Dendritic cell treated with granulocyte-macrophage colony-stimulating factor and Interleukin-4, amounts not matched to agents 40 ng/mL and 50 ng/mL, for 4 days (primary cell): ENCODE measurements around the gene MYZAP.

Experiments
- H3K27ac Mint-ChIP-seq: one replicate; pipeline ENCODE4 v1.8.0; 2022; ENCODE audit warnings: mild to moderate bottlenecking, mixed read lengths
- H3K27me3 Mint-ChIP-seq: one replicate; pipeline ENCODE4 v1.8.0; 2022; ENCODE audit warnings: mild to moderate bottlenecking, mixed read lengths
- H3K36me3 Mint-ChIP-seq: one replicate; pipeline ENCODE4 v1.8.0; 2022; ENCODE audit warnings: low read depth, mixed read lengths
- H3K4me1 Mint-ChIP-seq: one replicate; pipeline ENCODE4 v1.8.0; 2022; ENCODE audit warnings: low read depth, mixed read lengths
- H3K4me3 Mint-ChIP-seq: one replicate; pipeline ENCODE4 v1.8.0; 2022; ENCODE audit warnings: mild to moderate bottlenecking, moderate library complexity, mixed read lengths
- H3K9me3 Mint-ChIP-seq: one replicate; pipeline ENCODE4 v1.8.0; 2022; ENCODE audit warnings: mixed read lengths
- intact Hi-C: fragments of 100-400 bp; cut with micrococcal nuclease; formaldehyde crosslinking; loops from one replicate; pipeline ENCODE4 v1.15.0; 2022

MYZAP gene

DNA sequence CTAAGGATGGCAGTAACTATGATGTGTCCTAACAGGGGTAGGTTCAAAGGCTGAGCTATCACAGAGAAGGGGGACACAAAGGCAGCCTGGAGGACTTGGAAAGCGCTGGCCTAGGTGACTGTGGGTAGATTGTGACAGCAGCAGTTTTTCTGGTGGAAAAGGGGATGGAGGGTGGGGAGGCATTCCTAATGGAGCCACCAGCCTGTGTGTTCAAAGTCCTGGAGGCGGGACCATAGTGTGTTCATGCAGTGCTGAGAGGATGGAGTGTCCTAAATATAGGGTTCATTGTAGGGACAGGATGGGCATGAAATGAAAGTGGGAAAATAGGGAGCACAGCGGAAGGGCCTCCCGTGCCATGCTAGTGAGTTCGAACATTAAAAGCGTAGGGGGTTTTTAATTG lies 63.3 kb downstream of the MYZAP start:
- no peak overlapping the region for H3K27ac Mint-ChIP-seq

DNA sequence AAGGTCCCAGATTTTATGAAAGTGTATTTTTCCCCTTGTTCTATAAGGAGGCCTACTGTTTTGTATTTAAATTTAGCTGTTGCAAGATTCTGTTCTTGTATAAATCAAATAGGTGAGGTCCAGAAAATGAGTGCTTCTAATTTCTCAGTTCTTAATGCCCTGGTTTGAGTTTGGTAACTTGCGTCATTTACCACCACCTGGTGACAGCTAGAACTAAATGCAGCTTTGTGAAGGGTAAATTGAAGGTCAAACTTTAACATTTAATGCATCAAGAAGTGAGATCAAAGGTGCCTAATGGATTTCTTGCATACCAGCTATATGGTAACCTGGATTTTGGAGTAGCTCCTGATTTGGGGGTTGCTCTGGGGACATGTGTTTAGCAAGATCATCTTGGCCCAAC lies 64.1 kb downstream of the MYZAP start:
- Mint-ChIP-seq H3K27me3 (peaks cover 2% of the 10 kb centered on the region), H3K27ac (no peak overlapping the region), H3K4me3 (no peak overlapping the region), H3K9me3 (no peaks in the 10 kb centered on the region), H3K36me3 (peaks cover 11% of the 10 kb centered on the region), H3K4me1 (no peaks in the 10 kb centered on the region)
- intact Hi-C loops = loop anchor here (10.0 kb wide), 1 partner anchor 59 kb away; no protein-coding TSS in a partner anchor

More for the DNA sequence above, 63.3 kb downstream of the MYZAP start:
- Mint-ChIP-seq H3K9me3 (no peaks in the 10 kb centered on the region), H3K27me3 (peaks cover 2% of the 10 kb centered on the region), H3K36me3 (peaks cover 11% of the 10 kb centered on the region), H3K4me1 (no peaks in the 10 kb centered on the region), H3K4me3 (no peak overlapping the region)
- intact Hi-C loops = loop anchor here (10.0 kb wide), 1 partner anchor 60 kb away; no protein-coding TSS in a partner anchor

DNA sequence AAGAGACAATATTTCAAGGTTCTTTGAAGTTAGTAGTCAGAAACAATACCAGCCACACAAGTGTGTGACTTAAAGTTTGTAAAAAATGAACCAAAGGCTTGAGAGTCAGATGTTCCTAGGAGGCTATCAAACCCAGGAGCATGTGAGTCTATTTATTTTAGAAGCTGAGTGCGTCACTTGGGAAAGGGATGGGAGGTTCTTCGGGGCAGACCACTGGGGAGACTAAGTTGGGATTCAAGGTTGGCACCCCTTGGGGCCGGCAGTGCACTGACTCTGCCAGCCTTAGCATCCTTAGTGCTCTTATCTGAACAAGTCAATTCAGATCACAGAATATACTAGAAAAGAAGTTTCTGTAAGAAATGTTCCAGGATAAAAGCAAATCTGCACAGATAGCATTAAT lies 64.7 kb downstream of the MYZAP start:
- peaks cover 2% of the 10 kb centered on the region for H3K27me3 Mint-ChIP-seq
- no peak overlapping the region for H3K4me3 Mint-ChIP-seq
- intact Hi-C loops = loop anchor here (10.0 kb wide), 1 partner anchor 58 kb away; no protein-coding TSS in a partner anchor
- H3K27ac Mint-ChIP-seq = no peak overlapping the region
- H3K9me3 Mint-ChIP-seq = no peaks in the 10 kb centered on the region
- no peaks in the 10 kb centered on the region for H3K4me1 Mint-ChIP-seq
- peaks cover 15% of the 10 kb centered on the region for H3K36me3 Mint-ChIP-seq

DNA sequence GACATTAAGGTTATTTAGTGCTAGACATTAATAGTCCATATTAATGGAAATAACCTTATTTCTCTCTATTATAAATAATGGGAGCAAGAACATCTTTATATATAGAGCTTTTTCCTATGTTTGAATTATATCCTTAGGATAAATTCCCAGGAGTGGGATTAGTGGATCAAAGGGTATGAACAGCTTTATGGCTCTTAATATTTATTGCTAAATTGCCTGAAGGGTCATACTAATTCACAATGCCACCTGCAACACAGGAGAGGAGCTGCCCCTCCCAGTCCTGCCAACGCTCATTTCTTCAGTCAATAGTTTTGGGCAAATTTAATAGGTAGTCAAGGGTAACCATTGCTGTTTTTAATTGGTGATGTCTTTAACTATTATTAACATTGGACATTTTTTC lies 65.9 kb downstream of the MYZAP start:
- no peaks in the 10 kb centered on the region for H3K4me1 Mint-ChIP-seq
- H3K27ac Mint-ChIP-seq = no peak overlapping the region
- H3K36me3 Mint-ChIP-seq = peaks cover 21% of the 10 kb centered on the region
- H3K9me3 Mint-ChIP-seq = no peaks in the 10 kb centered on the region
- intact Hi-C loops = loop anchor here (10.0 kb wide), 1 partner anchor 57 kb away; no protein-coding TSS in a partner anchor
- no peak overlapping the region for H3K4me3 Mint-ChIP-seq
- H3K27me3 Mint-ChIP-seq = peaks cover 5% of the 10 kb centered on the region

DNA sequence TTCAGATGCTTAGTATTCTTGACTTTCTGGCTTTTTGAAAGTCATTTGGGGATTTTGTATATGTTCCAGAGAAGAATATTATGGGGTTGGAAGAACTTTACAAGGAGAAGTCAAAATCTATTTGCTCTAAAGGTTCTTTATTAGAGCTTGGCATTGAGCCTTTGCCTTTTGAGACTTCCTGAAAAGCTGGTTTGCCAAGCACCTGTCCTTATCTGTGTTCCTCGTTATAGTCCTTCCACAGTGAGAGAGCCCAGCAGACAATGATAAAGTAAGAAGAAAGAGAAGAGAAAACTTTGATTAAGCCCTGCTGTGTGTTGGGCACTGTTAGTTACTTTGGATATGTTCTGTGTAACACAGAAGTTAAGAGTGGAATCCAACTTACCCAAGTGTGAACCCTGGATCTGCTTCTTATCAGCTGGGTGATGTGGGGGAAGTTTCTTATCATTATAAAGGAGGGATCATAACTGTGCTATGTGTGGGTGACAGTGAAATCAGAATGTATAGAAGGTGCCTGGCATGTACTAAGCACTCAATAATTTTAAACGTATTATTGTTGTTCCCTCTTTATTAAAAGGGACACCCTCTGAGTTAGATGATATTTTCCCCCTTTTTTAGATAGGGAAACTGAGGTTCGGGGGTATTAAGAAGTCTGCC lies 70.5 kb downstream of the MYZAP start:
- Mint-ChIP-seq H3K4me3 (no peak overlapping the region), H3K4me1 (no peaks in the 10 kb centered on the region), H3K36me3 (peaks cover 21% of the 10 kb centered on the region), H3K9me3 (no peaks in the 10 kb centered on the region), H3K27me3 (peaks cover 5% of the 10 kb centered on the region), H3K27ac (no peak overlapping the region)
- intact Hi-C loops = no loop called here

DNA sequence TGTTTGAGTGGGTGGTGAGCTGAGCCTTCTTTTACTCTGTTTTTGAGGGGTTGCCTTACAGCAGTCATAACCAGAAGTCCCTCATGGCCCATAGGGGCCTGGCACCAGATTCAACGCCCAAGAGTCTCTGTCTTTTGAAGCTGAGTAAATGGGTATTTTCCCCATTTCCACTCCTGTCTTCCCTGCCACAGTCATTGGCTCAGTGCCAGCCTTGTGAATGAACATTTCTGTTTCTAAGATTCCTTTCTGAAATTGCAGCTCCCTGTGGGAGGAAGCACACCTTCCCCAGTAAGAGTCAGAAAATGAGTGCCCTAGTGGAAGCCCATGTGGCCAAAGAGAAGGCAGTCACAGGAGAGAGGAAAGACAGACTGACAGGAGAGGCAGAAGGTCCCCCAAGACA lies 71.1 kb downstream of the MYZAP start:
- intact Hi-C loops = no loop called here
- peaks cover 21% of the 10 kb centered on the region for H3K36me3 Mint-ChIP-seq
- H3K27me3 Mint-ChIP-seq = peaks cover 5% of the 10 kb centered on the region
- no peak overlapping the region for H3K27ac Mint-ChIP-seq
- H3K9me3 Mint-ChIP-seq = no peaks in the 10 kb centered on the region
- no peaks in the 10 kb centered on the region for H3K4me1 Mint-ChIP-seq
- no peak overlapping the region for H3K4me3 Mint-ChIP-seq

DNA sequence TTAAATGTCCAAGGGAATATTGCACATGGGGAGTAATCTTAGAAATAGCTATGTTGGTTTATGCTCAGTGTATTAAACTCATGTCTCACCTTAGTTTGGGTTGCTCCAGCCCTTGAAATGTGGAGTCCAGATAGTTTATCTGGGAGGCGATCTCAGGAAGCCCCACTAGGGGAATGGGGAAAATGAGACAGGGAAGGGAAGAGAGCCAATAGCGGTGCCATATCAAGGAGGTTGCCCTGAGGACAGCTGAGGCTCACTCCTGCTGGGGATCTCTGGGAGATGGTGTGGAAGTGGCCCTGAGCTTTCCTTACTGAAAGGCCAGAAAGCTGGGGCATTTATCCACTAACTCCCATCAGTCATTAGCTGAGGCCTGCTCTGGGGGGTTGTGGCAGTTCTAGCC lies 71.6 kb downstream of the MYZAP start:
- H3K4me1 Mint-ChIP-seq = no peaks in the 10 kb centered on the region
- H3K36me3 Mint-ChIP-seq = peaks cover 21% of the 10 kb centered on the region
- H3K27me3 Mint-ChIP-seq = peaks cover 7% of the 10 kb centered on the region
- no peak overlapping the region for H3K4me3 Mint-ChIP-seq
- H3K27ac Mint-ChIP-seq = no peak overlapping the region
- H3K9me3 Mint-ChIP-seq = no peaks in the 10 kb centered on the region
- intact Hi-C loops = no loop called here

DNA sequence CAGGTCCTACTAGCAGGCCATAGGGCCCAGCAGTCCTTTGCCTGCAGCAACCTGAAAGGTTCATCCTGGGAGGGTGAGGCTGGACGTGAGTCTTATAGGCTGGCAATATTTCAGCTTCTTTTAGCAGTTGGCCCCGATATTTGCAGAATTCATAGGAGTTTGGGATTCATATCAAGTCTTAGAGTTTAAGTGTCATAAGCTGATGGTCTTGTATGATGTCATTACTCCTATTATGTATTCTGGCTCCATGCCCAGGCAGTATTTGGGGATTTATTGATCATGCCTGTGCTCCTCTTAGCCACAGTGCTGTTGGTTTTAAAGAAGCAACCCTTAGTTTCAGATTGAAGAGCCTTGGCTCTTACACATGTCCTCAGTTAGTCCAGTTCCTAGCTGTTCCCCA lies 73.5 kb downstream of the MYZAP start:
- Mint-ChIP-seq H3K36me3 (peaks cover 16% of the 10 kb centered on the region), H3K4me3 (no peak overlapping the region), H3K27me3 (peaks cover 7% of the 10 kb centered on the region), H3K9me3 (no peaks in the 10 kb centered on the region), H3K27ac (no peak overlapping the region), H3K4me1 (no peaks in the 10 kb centered on the region)
- intact Hi-C loops = no loop called here

DNA sequence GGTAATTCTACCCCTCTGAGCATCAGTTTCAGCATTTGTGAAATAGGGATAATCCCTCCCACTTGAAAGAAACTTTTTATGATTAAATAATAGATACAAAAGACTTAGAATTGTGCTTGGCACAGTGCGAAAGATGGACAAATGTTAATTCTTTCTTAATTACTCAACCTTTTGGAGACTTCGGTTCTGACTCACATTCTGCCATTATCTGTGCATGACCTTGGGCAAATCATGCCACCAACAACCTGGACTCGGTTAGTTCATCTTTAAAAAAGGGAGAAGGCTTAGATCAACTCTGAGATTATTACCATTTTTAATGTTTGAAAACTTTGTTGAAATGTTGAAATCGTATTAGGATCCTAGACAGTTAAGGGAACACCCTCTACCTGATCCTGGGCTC lies 74.2 kb downstream of the MYZAP start:
- H3K4me3 Mint-ChIP-seq = no peak overlapping the region
- no peak overlapping the region for H3K27ac Mint-ChIP-seq
- no peaks in the 10 kb centered on the region for H3K9me3 Mint-ChIP-seq
- peaks cover 8% of the 10 kb centered on the region for H3K36me3 Mint-ChIP-seq
- no peaks in the 10 kb centered on the region for H3K4me1 Mint-ChIP-seq
- H3K27me3 Mint-ChIP-seq = peaks cover 7% of the 10 kb centered on the region
- intact Hi-C loops = no loop called here

DNA sequence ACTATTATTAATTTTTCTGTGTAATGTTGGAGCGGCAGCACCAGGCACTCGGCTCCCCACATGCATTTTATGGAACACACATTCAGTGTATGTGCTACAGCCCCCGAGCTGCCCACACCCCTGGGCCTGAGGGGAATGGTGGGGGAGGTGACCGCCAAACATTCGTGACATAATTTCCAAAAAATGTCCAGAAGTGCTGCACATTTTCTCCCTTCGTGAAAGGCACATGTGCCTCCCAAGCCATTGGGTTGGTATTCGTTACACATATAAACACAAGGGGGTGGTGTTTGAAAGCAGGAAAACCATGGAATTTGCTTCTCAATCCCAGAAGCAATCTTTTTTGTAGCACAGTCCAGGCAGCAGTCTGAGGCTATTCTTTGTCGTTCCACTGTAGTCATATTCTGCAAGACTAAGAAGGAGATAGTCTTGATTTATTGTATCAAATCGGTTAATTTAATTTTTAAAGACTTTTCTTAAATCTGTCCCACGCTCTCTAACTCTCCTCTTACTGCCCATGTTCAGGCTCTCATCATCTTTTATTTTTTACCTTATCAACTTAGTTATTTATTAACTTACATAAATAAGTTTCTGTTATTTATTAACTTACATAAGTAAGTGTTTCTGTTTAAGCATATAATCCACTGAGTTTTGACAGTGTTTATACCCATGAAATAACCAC lies 75.6 kb downstream of the MYZAP start:
- no peak overlapping the region for H3K27ac Mint-ChIP-seq
- no peaks in the 10 kb centered on the region for H3K4me1 Mint-ChIP-seq
- intact Hi-C loops = no loop called here
- no peak overlapping the region for H3K4me3 Mint-ChIP-seq
- no peaks in the 10 kb centered on the region for H3K9me3 Mint-ChIP-seq
- H3K27me3 Mint-ChIP-seq = peaks cover 7% of the 10 kb centered on the region
- no peaks in the 10 kb centered on the region for H3K36me3 Mint-ChIP-seq

DNA sequence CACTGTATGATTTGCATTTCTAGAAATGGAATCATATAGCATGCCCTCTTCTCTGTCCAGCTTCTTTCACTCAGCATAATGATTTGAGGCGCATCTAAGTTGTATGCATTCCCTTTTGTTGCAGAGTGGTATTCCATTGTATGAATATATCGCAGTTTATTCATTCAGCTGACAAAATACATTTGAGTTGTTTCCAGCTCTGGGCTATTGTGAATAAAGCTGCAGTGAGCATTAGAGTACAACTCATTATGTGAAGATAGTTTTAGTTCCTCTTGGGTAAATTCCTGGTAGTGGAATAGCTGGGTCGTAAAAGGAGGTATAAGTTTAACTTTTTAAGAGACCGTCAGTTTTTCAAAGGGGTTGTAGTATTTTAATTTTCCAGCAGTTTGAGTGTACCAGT lies 76.3 kb downstream of the MYZAP start:
- H3K9me3 Mint-ChIP-seq = no peaks in the 10 kb centered on the region
- no peaks in the 10 kb centered on the region for H3K4me1 Mint-ChIP-seq
- no peak overlapping the region for H3K4me3 Mint-ChIP-seq
- H3K36me3 Mint-ChIP-seq = no peaks in the 10 kb centered on the region
- intact Hi-C loops = no loop called here
- peaks cover 9% of the 10 kb centered on the region for H3K27me3 Mint-ChIP-seq
- no peak overlapping the region for H3K27ac Mint-ChIP-seq

DNA sequence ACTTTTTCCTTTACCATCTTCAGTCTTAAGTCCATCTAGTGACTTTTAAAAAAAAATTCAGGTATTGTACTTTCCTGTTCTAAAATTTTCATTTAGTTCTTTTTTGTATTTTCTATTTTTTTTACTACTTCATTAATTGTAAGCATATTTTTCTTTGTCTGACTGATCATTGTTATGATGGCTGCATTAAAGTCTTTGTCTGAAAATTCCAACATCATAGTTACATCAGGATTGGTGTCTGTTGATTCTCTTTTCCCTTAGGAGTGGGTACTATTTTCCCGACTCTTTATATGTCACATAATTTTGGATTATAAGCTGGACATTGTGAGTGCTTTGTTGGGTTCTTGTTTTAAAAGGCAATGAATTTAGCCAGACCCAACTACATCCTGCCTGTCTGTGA lies 79.9 kb downstream of the MYZAP start:
- no peaks in the 10 kb centered on the region for H3K4me1 Mint-ChIP-seq

DNA sequence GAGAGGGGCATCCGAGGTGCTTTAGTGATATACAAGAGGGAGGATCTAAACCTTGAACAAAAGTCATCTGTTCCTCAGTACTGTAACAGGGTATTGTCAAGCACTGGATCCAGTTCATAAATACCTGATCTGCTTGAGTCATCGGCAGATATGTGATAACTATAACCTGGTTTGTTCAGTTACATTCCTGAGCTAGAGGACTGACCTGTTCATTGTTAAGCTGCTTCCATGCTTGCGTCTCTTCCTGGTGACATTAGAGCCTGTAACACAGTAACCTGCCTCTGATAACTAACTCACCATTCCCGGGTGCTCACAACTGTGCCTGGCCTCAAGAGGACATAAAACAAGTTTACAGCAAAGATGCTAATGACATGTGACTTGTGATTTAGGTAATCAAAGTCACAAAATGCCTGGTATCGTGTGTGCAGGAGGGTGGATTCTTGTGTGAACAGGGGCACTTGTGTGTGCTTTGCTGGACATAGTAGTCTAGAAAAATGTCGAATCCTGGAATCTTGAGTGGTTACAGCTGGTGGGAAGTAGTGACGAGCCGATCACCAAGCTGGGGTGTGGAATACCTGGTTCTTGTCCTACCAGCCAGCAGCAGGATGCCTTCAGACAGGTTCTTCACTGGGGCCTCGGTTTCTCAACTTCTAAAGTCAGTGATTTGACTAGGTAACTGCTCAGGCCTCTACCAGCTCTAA lies 83.9 kb downstream of the MYZAP start:
- Mint-ChIP-seq H3K27ac (no peak overlapping the region), H3K36me3 (peaks cover 12% of the 10 kb centered on the region), H3K4me3 (no peak overlapping the region)

More for the DNA sequence above, 79.9 kb downstream of the MYZAP start:
- no peaks in the 10 kb centered on the region for H3K9me3 Mint-ChIP-seq
- H3K36me3 Mint-ChIP-seq = peaks cover 12% of the 10 kb centered on the region
- no peak overlapping the region for H3K27ac Mint-ChIP-seq
- intact Hi-C loops = no loop called here
- H3K27me3 Mint-ChIP-seq = peaks cover 9% of the 10 kb centered on the region
- H3K4me3 Mint-ChIP-seq = no peak overlapping the region

DNA sequence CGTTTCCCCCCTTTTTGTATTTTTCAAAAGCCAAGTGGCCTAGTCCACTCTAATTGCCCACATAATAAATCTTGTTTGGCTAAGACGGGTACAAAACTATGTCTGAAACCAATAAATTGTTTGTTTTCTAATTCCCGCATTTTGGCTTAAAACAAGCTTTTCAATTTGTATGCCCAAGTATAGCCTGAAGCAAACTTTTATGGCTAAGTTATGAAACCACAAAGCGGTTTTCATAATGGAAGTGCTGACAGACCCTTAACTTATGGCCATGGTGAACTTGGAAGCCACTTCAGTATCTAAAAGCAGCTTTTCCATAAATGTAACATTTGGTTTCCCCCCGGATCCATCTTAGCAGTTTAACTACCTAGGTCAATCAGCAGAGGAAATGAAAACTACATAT lies 84.9 kb downstream of the MYZAP start:
- Mint-ChIP-seq H3K27me3 (peaks cover 7% of the 10 kb centered on the region), H3K9me3 (no peaks in the 10 kb centered on the region), H3K36me3 (peaks cover 12% of the 10 kb centered on the region), H3K4me3 (no peak overlapping the region), H3K27ac (no peak overlapping the region), H3K4me1 (peaks cover 5% of the 10 kb centered on the region)
- intact Hi-C loops = no loop called here

More for the DNA sequence above, 83.9 kb downstream of the MYZAP start:
- Mint-ChIP-seq H3K9me3 (no peaks in the 10 kb centered on the region), H3K4me1 (peaks cover 5% of the 10 kb centered on the region), H3K27me3 (peaks cover 7% of the 10 kb centered on the region)
- intact Hi-C loops = no loop called here
